Retina (tissue), 1 donor: ENCODE results near the gene KIAA1217.

Experiments
- DNase-seq: peaks from one replicate; pipeline ENCODE4 v3.0.0-alpha.2; 2016

Gene KIAA1217

DNA sequence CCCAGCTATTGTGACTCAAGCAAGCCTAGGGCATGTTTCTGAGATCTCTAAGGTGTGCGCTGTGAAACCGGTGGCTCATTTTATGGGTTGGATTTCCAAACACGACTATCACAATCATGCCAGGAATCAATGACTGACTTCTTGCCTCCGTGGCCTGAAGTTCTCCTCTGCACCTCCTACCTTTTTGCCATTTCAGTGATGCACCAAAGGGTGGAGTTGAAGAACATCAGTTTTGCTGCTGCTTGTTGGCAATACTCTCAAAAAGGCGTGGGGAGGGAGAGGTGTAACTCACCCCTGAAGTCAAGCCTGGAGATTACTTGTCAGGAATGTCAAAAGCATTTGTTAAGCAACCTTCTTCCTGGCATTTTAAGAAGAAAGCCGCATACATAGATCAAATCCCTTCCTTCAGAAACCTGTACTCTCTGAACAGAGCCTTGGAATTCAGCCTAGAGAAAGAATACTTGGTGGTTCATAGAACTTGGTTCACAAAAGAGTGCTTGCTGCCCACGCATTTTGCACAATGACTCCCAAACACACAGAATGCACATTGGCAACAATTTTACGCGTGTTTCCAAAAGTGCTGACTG is 41.0 kb downstream of the KIAA1217 start:
- no peak for DNase-seq

DNA sequence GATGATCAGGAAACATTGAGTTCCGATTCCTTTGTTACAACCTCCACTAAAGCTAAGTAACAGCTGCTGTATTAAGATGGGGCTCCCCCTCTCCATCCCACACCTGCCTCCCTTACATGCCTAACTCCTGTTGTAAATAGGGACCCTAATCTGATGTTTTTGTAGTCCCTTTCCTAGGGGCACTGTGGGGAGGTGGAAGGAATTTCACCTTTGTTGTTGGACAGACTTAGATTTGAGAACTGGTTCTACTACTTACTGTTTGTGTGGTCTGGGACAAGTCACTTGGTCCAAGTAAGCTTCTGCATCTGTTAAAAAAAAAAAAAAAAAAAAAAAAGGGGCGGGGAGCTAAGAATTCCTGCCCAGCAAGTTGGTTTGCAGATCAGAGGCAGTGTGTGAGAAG is 42.6 kb downstream of the KIAA1217 start:
- DNase-seq, result no peak

GRCh38 chr10:24254180-24254579 is 45.2 kb downstream of the KIAA1217 start:
- DNase-seq, result no peak

- no peak for DNase-seq
Measured at GRCh38 chr10:24255115-24255880, 46.4 kb downstream of the KIAA1217 start.

DNA sequence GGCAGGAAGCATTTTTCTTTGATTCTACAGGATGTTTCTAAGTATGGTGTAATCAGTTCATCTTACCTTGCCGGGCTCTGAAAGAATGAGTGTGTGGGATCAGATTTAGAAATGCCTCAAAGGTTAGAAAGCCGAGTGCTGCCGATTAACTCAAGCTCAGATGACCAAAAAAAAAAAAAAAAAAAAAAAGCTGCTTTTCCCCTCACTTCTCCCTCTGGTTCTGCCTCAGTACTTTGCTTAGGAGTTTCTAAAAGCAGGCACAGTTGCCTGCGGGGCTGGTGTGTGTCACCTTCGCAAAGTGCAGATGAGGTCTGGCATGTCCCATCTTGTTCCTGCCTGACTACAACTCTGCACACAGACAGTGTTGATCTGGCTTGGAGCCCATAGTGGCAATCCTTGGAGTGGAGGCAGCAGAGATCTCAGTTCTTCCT is 47.0 kb downstream of the KIAA1217 start:
- no peak for DNase-seq

DNA sequence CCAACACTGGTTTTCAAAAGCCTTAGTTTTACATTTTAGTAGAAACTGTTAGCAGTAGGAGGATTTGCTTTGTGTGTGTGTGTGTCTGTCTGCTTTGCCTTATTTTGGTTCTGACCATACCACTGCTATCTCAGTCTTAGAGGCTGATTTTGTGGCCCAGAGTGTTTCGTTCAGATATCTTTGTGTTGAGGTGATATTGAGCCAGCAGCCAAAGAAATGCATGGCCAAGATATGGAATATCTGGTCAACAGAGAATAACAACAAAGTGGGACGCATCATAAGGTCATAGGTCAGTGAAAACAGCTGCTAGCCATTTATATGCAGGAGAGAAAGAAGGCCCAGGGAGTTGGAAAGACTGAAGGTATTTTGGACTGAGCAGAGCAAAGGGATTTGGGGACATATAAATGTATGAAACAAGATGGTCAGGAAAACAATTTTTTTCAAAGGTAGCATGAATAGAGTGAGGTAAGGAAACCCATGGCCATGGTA is 47.7 kb downstream of the KIAA1217 start:
- no peak for DNase-seq

- no peak for DNase-seq
Measured at GRCh38 chr10:24257588-24257987, 48.6 kb downstream of the KIAA1217 start.

DNA sequence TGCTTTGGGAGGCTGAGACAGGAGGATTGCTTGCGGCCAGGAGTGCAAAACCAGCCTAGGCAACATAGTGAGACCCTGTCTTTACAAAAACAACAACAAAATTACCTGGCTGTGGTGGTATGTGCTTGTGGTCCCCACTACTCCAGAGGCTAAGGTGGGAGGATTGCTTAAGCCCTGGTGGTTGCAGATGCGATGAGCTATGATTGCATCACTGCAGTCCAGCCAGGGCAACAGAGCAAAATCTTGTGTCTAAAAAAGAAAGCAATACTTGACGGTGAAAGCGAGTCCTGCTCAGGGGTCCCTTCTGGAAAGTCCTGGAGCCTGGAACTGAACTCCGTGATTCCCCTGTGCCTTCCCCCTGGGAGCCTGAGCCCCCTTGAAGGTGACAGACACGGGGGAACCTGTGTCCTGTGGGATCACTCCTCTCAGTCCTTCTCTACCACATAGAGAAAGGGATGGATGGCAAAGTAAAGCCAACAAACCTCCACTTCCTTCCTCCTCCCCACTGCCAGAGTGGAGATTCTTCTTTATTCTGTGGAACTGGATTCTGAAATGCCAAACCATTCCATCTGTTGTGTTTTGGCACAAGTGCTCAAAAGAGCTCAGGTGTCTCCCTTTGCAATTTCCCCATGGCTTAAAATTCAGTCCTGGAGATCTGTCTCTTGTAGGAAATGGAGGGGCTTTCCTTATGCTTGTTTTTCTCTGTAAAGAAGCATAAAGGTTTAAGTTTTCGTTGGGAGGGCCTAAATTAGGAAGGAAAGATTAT is 50.6 kb downstream of the KIAA1217 start:
- DNase-seq, result no peak

GRCh38 chr10:24261627-24262026 is 52.7 kb downstream of the KIAA1217 start:
- DNase-seq, result no peak

- DNase-seq, result no peak
Measured at GRCh38 chr10:24262929-24263590, 54.1 kb downstream of the KIAA1217 start.

DNA sequence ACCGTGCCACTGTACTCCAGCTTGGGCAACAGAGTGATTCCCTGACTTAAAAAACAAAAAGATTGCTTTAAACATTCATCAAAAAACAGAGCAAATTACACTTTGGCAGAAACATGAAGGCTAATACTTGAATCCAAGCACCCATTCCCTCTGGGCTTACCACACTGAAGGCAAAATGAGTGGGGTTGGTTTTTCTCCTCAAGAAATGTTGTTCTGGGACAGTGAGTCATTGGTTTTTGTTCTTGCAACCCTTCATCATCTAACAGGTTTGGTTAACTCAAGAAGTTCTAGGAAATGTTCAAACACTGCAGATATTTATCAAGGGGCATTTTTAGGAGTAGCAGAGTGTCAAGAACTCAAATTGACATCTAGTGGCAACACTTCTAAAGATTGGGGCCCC is 60.5 kb downstream of the KIAA1217 start:
- DNase-seq, result no peak

- no peak for DNase-seq
Measured at GRCh38 chr10:24272374-24272773, 63.4 kb downstream of the KIAA1217 start.

GRCh38 chr10:24277277-24277676 is 68.3 kb downstream of the KIAA1217 start:
- no peak for DNase-seq

DNA sequence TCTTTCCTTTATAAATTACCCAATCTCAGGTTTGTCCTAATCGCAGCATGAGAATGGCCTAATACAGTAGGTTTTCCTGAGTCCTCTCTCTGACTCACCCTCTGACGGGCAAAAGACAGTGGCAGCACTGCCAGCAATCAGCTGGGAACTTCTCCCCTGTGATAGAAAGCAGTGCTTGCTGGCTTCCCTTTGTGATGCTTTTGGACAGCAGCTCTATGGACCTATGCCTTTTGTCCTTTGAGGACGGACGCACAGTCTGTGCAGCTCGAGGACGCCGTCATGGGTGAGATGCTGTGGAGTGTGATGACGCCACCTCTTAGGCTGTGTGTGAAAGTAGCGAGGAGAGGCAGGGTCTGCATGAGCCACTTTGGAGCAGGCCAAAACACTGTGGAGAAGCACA is 68.8 kb downstream of the KIAA1217 start:
- DNase-seq, result no peak

- no peak for DNase-seq
Measured at GRCh38 chr10:24278176-24278889, 69.4 kb downstream of the KIAA1217 start.

- no peak for DNase-seq
Measured at GRCh38 chr10:24279166-24279565, 70.2 kb downstream of the KIAA1217 start.

GRCh38 chr10:24287559-24288195 is 78.7 kb downstream of the KIAA1217 start:
- no peak for DNase-seq

- no peak for DNase-seq
Measured at GRCh38 chr10:24288581-24288980, 79.6 kb downstream of the KIAA1217 start.

GRCh38 chr10:24289235-24289634 is 80.3 kb downstream of the KIAA1217 start:
- DNase-seq, result no peak

GRCh38 chr10:24292304-24293293 is 83.7 kb downstream of the KIAA1217 start:
- DNase-seq, result no peak
